ENCODE measurements around the gene KRTAP4-3.
"Not testable (repeated sequence)": the region's sequence is repeated elsewhere in the genome, so short reads cannot be mapped to it uniquely, and the experiment has no call there.

The KRTAP4-3 gene
- 0 reads per million in 3 donors for total RNA-seq

GRCh38 chr17:41168121-41168520, at the start of gene KRTAP4-3:
TSS of gene KRTAP4-3 (minus strand) at chr17:41168221. CDS start at chr17:41168172, 49 bp downstream.
- Histone ChIP-seq H3K4me1 (ENCODE audit: control insufficient read depth, insufficient read depth, low read length, poor library complexity, severe bottlenecking) (no peaks in the 10 kb centered on the region), H3K9me3 (ENCODE audit: control insufficient read depth, low read length) (no peaks in the 10 kb centered on the region), H3K4me3 (ENCODE audit: insufficient read depth, low read depth, low read length, poor library complexity, severe bottlenecking) (no peak within 1 kb of the TSS), H3K27ac (ENCODE audit: insufficient read depth, low read length, poor library complexity, severe bottlenecking) (no peak within 1 kb of the TSS), H3K27me3 (replicated peaks; ENCODE audit: control insufficient read depth, insufficient read depth, low read length, poor library complexity, severe bottlenecking) (no peaks in the 10 kb centered on the region), H3K36me3 (ENCODE audit: control insufficient read depth, insufficient read depth, low read length) (no peaks in the 10 kb centered on the region)
- no peak for DNase-seq

DNA sequence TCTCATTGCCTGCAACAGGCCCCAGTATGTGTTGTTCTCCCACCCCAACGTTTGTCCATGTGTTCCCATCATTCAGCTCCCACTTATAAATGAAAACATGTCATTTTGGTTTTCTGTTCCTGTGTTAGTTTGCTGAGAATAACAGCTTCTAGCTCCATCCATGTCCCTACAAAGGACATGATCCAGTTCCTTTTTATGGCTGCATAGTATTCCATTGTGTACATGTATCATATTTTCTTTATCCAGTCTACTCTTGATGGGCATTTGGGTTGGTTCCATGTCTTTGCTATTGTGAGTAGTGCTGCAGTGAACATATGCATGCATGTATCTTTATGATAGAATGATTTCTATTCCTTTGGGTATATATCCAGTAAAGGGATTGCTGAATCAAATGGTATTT, 47.7 kb upstream of the KRTAP4-3 start:
- Histone ChIP-seq H3K27ac (ENCODE audit: insufficient read depth, low read length, poor library complexity, severe bottlenecking) (no peak overlapping the region), H3K27me3 (replicated peaks; ENCODE audit: control insufficient read depth, insufficient read depth, low read length, poor library complexity, severe bottlenecking) (no peaks in the 10 kb centered on the region), H3K4me1 (ENCODE audit: control insufficient read depth, insufficient read depth, low read length, poor library complexity, severe bottlenecking) (no peaks in the 10 kb centered on the region), H3K4me3 (ENCODE audit: insufficient read depth, low read depth, low read length, poor library complexity, severe bottlenecking) (no peak overlapping the region), H3K36me3 (ENCODE audit: control insufficient read depth, insufficient read depth, low read length) (no peaks in the 10 kb centered on the region), H3K9me3 (ENCODE audit: control insufficient read depth, low read length) (no peaks in the 10 kb centered on the region)
- no peak for DNase-seq

DNA sequence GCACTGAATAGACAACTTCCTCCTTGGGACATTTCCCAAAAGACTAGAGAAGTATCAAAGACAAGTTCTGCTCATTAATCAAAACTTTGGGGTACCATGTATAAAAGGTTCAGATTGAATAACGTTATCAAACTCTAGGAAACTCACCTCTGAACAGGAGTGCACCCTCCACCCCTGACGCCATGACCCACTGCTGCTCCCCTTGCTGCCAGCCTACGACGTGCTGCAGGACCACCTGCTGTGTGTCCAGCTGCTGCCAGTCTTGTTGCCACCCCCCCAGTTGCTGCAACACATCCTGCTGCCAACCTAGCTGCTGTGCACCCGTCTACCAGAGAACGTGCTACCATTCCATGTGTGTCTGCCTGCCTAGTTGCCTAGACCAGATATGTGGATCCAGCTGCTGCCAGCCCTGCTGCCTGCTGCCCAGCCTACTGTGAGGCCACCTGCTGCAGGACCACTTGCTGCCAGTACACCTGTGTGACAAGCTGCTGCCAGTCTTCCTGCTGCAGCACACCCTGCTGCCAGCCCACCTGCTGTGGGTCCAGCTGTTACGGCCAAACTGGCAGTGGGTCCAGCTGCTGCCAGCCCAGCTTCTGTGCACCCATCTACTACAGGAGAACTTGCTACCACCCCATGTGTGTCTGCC, 44.6 kb upstream of the KRTAP4-3 start:
- DNase-seq: no peak
- Histone ChIP-seq H3K4me1 (ENCODE audit: control insufficient read depth, insufficient read depth, low read length, poor library complexity, severe bottlenecking) (no peaks in the 10 kb centered on the region), H3K9me3 (ENCODE audit: control insufficient read depth, low read length) (no peaks in the 10 kb centered on the region), H3K27me3 (replicated peaks; ENCODE audit: control insufficient read depth, insufficient read depth, low read length, poor library complexity, severe bottlenecking) (no peaks in the 10 kb centered on the region), H3K36me3 (ENCODE audit: control insufficient read depth, insufficient read depth, low read length) (no peaks in the 10 kb centered on the region), H3K4me3 (ENCODE audit: insufficient read depth, low read depth, low read length, poor library complexity, severe bottlenecking) (no peak overlapping the region), H3K27ac (ENCODE audit: insufficient read depth, low read length, poor library complexity, severe bottlenecking) (no peak overlapping the region)

GRCh38 chr17:41211845-41212466, 43.9 kb upstream of the KRTAP4-3 start:
- Histone ChIP-seq H3K4me1 (ENCODE audit: control insufficient read depth, insufficient read depth, low read length, poor library complexity, severe bottlenecking) (no peaks in the 10 kb centered on the region), H3K27me3 (replicated peaks; ENCODE audit: control insufficient read depth, insufficient read depth, low read length, poor library complexity, severe bottlenecking) (no peaks in the 10 kb centered on the region), H3K36me3 (ENCODE audit: control insufficient read depth, insufficient read depth, low read length) (no peaks in the 10 kb centered on the region), H3K4me3 (ENCODE audit: insufficient read depth, low read depth, low read length, poor library complexity, severe bottlenecking) (no peak overlapping the region), H3K27ac (ENCODE audit: insufficient read depth, low read length, poor library complexity, severe bottlenecking) (no peak overlapping the region), H3K9me3 (ENCODE audit: control insufficient read depth, low read length) (no peaks in the 10 kb centered on the region)
- no peak for DNase-seq

- Histone ChIP-seq H3K27ac (ENCODE audit: insufficient read depth, low read length, poor library complexity, severe bottlenecking) (no peak overlapping the region), H3K27me3 (replicated peaks; ENCODE audit: control insufficient read depth, insufficient read depth, low read length, poor library complexity, severe bottlenecking) (no peaks in the 10 kb centered on the region), H3K4me3 (ENCODE audit: insufficient read depth, low read depth, low read length, poor library complexity, severe bottlenecking) (no peak overlapping the region), H3K9me3 (ENCODE audit: control insufficient read depth, low read length) (no peaks in the 10 kb centered on the region), H3K36me3 (ENCODE audit: control insufficient read depth, insufficient read depth, low read length) (no peaks in the 10 kb centered on the region), H3K4me1 (ENCODE audit: control insufficient read depth, insufficient read depth, low read length, poor library complexity, severe bottlenecking) (no peaks in the 10 kb centered on the region)
- no peak for DNase-seq
Measured at GRCh38 chr17:41199421-41200078, 31.5 kb upstream of the KRTAP4-3 start.

DNA sequence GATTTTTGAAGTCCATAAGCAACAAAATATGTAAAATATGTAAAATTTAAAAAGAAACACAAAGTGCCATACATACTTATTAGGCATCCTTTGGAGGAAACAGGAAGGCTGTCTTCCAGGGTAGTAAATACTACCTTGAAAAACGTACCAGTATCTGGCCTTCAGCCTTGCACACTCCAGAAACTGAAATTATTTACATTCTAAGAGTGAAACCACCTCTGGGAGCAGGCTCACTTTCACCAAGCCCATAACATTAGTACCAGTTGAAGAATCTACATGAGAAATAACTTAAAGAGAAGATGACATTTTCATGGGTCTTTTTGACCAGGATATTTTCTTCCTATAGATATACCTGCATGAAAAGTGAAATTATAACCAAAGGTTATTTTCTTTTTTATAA, 28.0 kb upstream of the KRTAP4-3 start:
- DNase-seq: no peak
- Histone ChIP-seq H3K36me3 (ENCODE audit: control insufficient read depth, insufficient read depth, low read length) (no peaks in the 10 kb centered on the region), H3K9me3 (ENCODE audit: control insufficient read depth, low read length) (no peaks in the 10 kb centered on the region), H3K4me3 (ENCODE audit: insufficient read depth, low read depth, low read length, poor library complexity, severe bottlenecking) (no peak overlapping the region), H3K4me1 (ENCODE audit: control insufficient read depth, insufficient read depth, low read length, poor library complexity, severe bottlenecking) (no peaks in the 10 kb centered on the region), H3K27me3 (replicated peaks; ENCODE audit: control insufficient read depth, insufficient read depth, low read length, poor library complexity, severe bottlenecking) (no peaks in the 10 kb centered on the region), H3K27ac (ENCODE audit: insufficient read depth, low read length, poor library complexity, severe bottlenecking) (no peak overlapping the region)

DNA sequence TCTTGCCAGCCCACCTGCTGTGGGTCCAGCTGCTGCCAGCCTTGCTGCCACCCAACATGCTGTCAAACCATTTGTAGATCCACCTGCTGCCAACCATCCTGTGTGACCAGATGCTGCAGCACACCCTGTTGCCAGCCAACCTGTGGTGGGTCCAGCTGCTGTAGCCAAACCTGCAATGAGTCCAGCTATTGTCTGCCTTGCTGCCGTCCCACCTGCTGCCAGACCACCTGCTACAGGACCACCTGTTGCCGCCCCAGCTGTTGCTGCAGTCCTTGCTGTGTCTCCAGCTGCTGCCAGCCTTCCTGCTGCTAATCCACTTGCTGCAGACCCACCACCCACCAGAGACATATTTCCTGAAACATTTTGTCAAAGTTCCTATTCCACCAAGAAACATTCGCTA, 22.3 kb upstream of the KRTAP4-3 start:
- Histone ChIP-seq H3K4me1 (ENCODE audit: control insufficient read depth, insufficient read depth, low read length, poor library complexity, severe bottlenecking) (no peaks in the 10 kb centered on the region), H3K27me3 (replicated peaks; ENCODE audit: control insufficient read depth, insufficient read depth, low read length, poor library complexity, severe bottlenecking) (no peaks in the 10 kb centered on the region), H3K27ac (ENCODE audit: insufficient read depth, low read length, poor library complexity, severe bottlenecking) (no peak overlapping the region), H3K36me3 (ENCODE audit: control insufficient read depth, insufficient read depth, low read length) (no peaks in the 10 kb centered on the region), H3K9me3 (ENCODE audit: control insufficient read depth, low read length) (no peaks in the 10 kb centered on the region), H3K4me3 (ENCODE audit: insufficient read depth, low read depth, low read length, poor library complexity, severe bottlenecking) (no peak overlapping the region)
- no peak for DNase-seq

DNA sequence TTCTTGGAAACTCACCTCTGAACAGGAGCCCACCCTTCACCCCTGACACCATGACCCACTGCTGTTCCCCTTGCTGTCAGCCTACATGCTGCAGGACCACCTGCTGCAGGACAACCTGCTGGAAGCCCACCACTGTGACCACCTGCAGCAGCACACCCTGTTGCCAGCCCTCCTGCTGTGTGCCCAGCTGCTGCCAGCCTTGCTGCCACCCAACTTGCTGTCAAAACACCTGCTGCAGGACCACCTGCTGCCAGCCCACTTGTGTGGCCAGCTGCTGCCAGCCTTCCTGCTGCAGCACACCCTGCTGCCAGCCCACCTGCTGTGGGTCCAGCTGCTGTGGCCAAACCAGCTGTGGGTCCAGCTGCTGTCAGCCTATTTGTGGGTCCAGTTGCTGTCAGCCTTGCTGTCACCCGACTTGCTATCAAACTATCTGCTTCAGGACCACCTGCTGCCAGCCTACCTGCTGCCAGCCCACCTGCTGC, 21.9 kb upstream of the KRTAP4-3 start, which contains the start of gene KRTAP9-1:
KRTAP9-1 (plus strand) TSS at position 51 of the 482 bp plus-strand sequence; CDS start at position 51, 0 bp downstream.
- not testable (repeated sequence) for DNase-seq; H3K4me1 ChIP-seq (ENCODE audit: control insufficient read depth, insufficient read depth, low read length, poor library complexity, severe bottlenecking); H3K4me3 ChIP-seq (ENCODE audit: insufficient read depth, low read depth, low read length, poor library complexity, severe bottlenecking)

GRCh38 chr17:41186872-41187271, 18.9 kb upstream of the KRTAP4-3 start:
- Histone ChIP-seq H3K27me3 (replicated peaks; ENCODE audit: control insufficient read depth, insufficient read depth, low read length, poor library complexity, severe bottlenecking) (no peaks in the 10 kb centered on the region), H3K4me3 (ENCODE audit: insufficient read depth, low read depth, low read length, poor library complexity, severe bottlenecking) (no peak overlapping the region), H3K9me3 (ENCODE audit: control insufficient read depth, low read length) (no peaks in the 10 kb centered on the region), H3K36me3 (ENCODE audit: control insufficient read depth, insufficient read depth, low read length) (no peaks in the 10 kb centered on the region), H3K27ac (ENCODE audit: insufficient read depth, low read length, poor library complexity, severe bottlenecking) (no peak overlapping the region), H3K4me1 (ENCODE audit: control insufficient read depth, insufficient read depth, low read length, poor library complexity, severe bottlenecking) (no peaks in the 10 kb centered on the region)
- DNase-seq: no peak

More for the DNA sequence above, 21.9 kb upstream of the KRTAP4-3 start, which contains the start of gene KRTAP9-1:
- not testable (repeated sequence) for H3K27ac ChIP-seq (ENCODE audit: insufficient read depth, low read length, poor library complexity, severe bottlenecking); H3K36me3 ChIP-seq (ENCODE audit: control insufficient read depth, insufficient read depth, low read length); H3K27me3 ChIP-seq (replicated peaks; ENCODE audit: control insufficient read depth, insufficient read depth, low read length, poor library complexity, severe bottlenecking); H3K9me3 ChIP-seq (ENCODE audit: control insufficient read depth, low read length)

GRCh38 chr17:41185001-41185400, 17.0 kb upstream of the KRTAP4-3 start:
- no peaks in the 10 kb centered on the region for H3K9me3 ChIP-seq (ENCODE audit: control insufficient read depth, low read length)
- H3K27me3 ChIP-seq (replicated peaks; ENCODE audit: control insufficient read depth, insufficient read depth, low read length, poor library complexity, severe bottlenecking): no peaks in the 10 kb centered on the region
- no peaks in the 10 kb centered on the region for H3K36me3 ChIP-seq (ENCODE audit: control insufficient read depth, insufficient read depth, low read length)
- no peak overlapping the region for H3K27ac ChIP-seq (ENCODE audit: insufficient read depth, low read length, poor library complexity, severe bottlenecking)
- no peak overlapping the region for H3K4me3 ChIP-seq (ENCODE audit: insufficient read depth, low read depth, low read length, poor library complexity, severe bottlenecking)
- no peak for DNase-seq
- H3K4me1 ChIP-seq (ENCODE audit: control insufficient read depth, insufficient read depth, low read length, poor library complexity, severe bottlenecking): no peaks in the 10 kb centered on the region

Data from effector memory CD4-positive, alpha-beta T cell (primary cell).